Ishikawa (cell line): ENCODE results near the gene FGF12.

Source experiments
- CEBPB ChIP-seq: IDR thresholded peaks from 2 replicates; pipeline ENCODE4 v1.6.1; 2012
- CREB1 ChIP-seq: IDR thresholded peaks from 2 replicates; pipeline ENCODE4 v1.6.1; 2012; ENCODE audit warnings: low read depth
- EGR1 ChIP-seq: IDR thresholded peaks from 2 replicates; pipeline ENCODE4 v1.6.1; 2012
- EP300 ChIP-seq: IDR thresholded peaks from 2 replicates; pipeline ENCODE4 v1.6.1; 2012; ENCODE audit warnings: borderline replicate concordance
- FOXM1 ChIP-seq: IDR thresholded peaks from 2 replicates; pipeline ENCODE4 v1.6.1; 2012; ENCODE audit warnings: low read depth, borderline replicate concordance
- NFIC ChIP-seq: IDR thresholded peaks from 2 replicates; pipeline ENCODE4 v1.6.1; 2012
- RAD21 ChIP-seq: IDR thresholded peaks from 2 replicates; pipeline ENCODE4 v1.6.1; 2012; ENCODE audit warnings: low read depth
- TAF1 ChIP-seq: IDR thresholded peaks from 2 replicates; pipeline ENCODE4 v1.6.1; 2012; ENCODE audit warnings: low read depth, mild to moderate bottlenecking
- TCF12 ChIP-seq: IDR thresholded peaks from 2 replicates; pipeline ENCODE4 v1.6.1; 2012; ENCODE audit warnings: low read depth
- TEAD4 ChIP-seq: IDR thresholded peaks from 2 replicates; pipeline ENCODE4 v1.6.1; 2012
- YY1 ChIP-seq: IDR thresholded peaks from 2 replicates; pipeline ENCODE4 v1.6.1; 2012; ENCODE audit warnings: low read depth
- ZBTB7A ChIP-seq: IDR thresholded peaks from 2 replicates; pipeline ENCODE4 v1.6.1; 2012; ENCODE audit warnings: low read depth
- TF ChIP-seq, protein P1 (sequence below): IDR thresholded peaks from 2 replicates; pipeline ENCODE4 v1.6.1; 2012; ENCODE audit warnings: low read depth, mild to moderate bottlenecking
- TF ChIP-seq, protein P2 (sequence below): IDR thresholded peaks from 2 replicates; pipeline ENCODE4 v1.6.1; 2012
- TF ChIP-seq, protein P3 (sequence below): IDR thresholded peaks from 2 replicates; pipeline ENCODE4 v1.6.1; 2012

FGF12 gene

DNA sequence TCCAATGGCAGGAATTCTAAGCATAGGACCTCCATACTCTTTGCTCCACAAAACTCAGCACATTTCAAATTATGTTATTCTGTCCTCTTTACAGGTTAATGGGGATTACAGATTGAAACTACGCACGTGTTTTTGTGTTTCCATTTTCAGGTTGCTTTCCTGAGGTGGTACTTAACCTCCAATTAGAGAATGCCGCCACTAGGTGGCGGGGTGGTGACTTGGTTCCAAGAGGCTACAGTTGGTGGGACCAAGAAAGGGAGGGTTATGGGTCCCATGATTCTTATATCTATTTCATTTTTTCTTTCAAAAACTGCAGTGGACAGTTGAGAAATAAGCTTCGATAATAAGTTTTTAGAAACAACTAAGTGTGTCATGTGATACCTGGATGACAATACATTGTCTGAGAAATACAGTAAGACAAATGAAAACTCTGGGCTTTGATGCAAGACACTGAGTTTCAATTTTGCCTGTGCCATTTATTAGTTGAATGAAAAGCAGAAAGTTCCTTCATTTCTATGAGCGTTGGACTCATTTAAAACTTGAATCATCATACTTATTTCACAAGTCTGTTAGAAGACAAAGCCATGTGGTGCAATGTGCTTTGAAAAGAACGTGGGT, 539.0 kb downstream of the FGF12 start:
- TF ChIP-seq, protein P1, sequence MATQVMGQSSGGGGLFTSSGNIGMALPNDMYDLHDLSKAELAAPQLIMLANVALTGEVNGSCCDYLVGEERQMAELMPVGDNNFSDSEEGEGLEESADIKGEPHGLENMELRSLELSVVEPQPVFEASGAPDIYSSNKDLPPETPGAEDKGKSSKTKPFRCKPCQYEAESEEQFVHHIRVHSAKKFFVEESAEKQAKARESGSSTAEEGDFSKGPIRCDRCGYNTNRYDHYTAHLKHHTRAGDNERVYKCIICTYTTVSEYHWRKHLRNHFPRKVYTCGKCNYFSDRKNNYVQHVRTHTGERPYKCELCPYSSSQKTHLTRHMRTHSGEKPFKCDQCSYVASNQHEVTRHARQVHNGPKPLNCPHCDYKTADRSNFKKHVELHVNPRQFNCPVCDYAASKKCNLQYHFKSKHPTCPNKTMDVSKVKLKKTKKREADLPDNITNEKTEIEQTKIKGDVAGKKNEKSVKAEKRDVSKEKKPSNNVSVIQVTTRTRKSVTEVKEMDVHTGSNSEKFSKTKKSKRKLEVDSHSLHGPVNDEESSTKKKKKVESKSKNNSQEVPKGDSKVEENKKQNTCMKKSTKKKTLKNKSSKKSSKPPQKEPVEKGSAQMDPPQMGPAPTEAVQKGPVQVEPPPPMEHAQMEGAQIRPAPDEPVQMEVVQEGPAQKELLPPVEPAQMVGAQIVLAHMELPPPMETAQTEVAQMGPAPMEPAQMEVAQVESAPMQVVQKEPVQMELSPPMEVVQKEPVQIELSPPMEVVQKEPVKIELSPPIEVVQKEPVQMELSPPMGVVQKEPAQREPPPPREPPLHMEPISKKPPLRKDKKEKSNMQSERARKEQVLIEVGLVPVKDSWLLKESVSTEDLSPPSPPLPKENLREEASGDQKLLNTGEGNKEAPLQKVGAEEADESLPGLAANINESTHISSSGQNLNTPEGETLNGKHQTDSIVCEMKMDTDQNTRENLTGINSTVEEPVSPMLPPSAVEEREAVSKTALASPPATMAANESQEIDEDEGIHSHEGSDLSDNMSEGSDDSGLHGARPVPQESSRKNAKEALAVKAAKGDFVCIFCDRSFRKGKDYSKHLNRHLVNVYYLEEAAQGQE = no peak; the same call in 1 of the 2 replicates
- TF ChIP-seq NFIC (no peak), RAD21 (peak; percentile 88), TEAD4 (no peak), CEBPB (no peak)
- TF ChIP-seq, protein P2, sequence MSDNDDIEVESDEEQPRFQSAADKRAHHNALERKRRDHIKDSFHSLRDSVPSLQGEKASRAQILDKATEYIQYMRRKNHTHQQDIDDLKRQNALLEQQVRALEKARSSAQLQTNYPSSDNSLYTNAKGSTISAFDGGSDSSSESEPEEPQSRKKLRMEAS = no peak
- TF ChIP-seq, protein P3, sequence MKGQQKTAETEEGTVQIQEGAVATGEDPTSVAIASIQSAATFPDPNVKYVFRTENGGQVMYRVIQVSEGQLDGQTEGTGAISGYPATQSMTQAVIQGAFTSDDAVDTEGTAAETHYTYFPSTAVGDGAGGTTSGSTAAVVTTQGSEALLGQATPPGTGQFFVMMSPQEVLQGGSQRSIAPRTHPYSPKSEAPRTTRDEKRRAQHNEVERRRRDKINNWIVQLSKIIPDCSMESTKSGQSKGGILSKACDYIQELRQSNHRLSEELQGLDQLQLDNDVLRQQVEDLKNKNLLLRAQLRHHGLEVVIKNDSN = no peak

DNA sequence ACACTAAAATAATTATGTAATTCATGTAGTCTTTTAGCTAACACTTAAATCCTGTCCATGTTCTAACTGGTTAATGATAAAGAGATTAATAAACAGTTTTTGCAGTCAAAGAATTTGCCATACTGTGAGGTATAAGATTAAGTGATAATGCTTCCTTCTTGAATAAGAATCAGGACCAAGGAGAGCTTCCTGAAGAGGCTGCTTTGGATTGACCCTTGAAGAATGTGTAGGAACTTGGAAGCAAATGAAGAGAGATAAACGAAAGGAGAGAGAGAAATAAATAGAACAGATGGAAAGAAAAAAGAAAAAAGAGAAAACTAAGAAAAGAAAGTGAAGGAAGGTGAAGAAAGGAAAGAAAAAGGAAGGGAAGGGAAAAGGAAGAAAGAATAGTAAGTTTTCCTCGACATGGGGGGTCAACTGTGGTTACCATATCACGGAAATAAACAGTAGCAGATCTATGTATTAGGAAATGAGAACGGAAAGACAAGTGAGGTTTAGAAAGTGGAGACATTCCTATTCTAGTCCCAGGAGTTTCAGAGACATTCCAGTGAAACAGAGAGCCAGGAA, 539.8 kb downstream of the FGF12 start:
- TF ChIP-seq TCF12 = no peak
- TF ChIP-seq, protein P1 = peak; percentile 82

GRCh38 chr3:192186498-192186897, 540.8 kb downstream of the FGF12 start:
- TF ChIP-seq CEBPB = no peak

DNA sequence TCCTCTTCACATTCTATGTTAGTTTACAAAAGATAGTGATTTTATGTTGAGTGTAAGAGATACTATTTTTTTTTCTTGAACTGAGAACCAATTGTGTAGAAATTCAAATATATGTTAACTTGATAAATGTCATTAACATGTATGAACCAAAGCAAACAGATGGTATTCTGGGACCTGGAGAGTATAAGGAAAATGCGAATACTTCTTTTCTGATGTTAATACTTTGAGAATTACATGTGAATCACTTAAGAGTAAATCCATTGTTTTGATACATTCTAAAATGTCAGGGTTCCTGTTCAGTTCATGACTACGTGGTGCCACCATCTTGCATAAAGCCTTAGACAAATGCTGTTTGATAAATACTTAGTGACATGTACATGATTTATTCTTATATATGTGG, 541.3 kb downstream of the FGF12 start:
- TF ChIP-seq CREB1 (no peak), FOXM1 (no peak), TAF1 (no peak), TCF12 (no peak), EP300 (no peak), NFIC (no peak), EGR1 (no peak), CEBPB (no peak), TEAD4 (no peak), RAD21 (no peak), ZBTB7A (no peak), YY1 (no peak)
- TF ChIP-seq, protein P2 = no peak
- TF ChIP-seq, protein P1 = no peak
- TF ChIP-seq, protein P3 = no peak

DNA sequence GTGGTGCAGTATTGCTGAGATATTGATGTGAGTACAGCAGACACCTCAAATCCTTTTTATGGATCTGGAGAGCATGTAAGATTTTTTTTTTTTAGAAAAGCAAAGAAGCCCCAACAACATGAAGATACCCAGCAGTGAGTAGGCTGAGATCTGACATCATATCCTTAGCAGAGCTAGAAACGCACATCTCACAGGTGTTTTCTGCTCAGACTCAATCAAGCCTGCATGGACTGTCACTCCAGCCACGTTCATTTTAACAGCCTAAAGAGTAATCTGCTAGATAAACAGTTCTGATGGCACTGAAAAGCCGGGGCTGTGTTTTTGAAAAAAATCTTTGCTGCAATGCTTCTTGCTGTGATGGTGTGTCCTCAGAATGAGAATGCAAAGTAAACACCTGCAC, 544.2 kb downstream of the FGF12 start:
- TF ChIP-seq, protein P2 = no peak
- TF ChIP-seq CREB1 = no peak
- no peak for TF ChIP-seq CEBPB
